ENCODE results near the gene TPRG1L.

TPRG1L gene

DNA sequence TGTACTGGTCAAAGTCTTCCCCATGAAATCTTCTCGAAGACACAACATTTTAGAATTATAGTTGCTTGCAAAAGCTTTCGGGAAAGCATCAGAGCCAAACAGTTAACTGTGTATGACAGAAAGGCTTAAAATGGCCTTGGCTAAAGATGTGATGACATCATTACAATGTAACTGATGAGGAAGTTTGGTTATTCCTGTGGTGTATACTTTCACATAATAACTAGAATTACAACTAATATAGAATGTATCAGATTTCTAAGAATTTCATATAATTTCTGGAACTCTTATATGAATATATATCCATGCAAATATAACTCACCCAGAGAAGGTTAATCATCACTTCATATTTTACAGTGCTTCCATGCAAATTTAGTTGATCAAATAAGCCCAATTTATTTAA lies 35.9 kb downstream of the TPRG1L start:
- DNase-seq (ENCODE audit: low read depth in 1 of 2, low spot score in 1 of 2) = no peak

- no peak for DNase-seq (ENCODE audit: low read depth in 1 of 2, low spot score in 1 of 2)
These were observed 36.8 kb downstream of the TPRG1L start for GRCh38 chr1:3661631-3662030.

DNA sequence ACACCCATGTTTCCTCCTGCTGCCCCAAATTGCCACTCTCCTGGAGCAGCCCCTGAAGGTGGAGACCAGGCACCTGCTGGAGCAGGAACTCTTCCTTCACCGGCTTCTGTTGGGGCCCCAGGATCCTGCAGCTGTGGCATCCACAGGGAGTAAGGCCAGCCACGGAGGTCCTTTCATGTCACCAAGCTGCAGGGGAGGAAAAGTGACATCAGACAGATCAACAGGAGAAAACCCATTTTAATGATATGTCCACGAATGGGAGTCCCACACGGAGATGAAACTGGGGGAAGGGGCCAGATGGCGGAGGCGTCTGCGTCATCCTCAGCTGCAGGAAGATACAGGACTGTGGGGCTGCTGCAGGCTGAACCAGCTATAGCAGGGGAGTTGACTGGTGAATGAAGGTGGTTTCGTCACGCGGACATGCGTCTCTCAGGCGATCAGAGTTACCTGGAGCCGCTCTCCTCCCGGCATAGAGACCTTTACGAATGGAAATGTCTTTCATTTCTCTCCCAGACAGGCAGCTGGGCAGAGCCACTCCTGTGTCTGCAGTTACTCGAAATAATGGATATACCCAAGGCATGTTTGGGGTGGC lies 37.4 kb downstream of the TPRG1L start:
- no peak for DNase-seq (ENCODE audit: low read depth in 1 of 2, low spot score in 1 of 2)

DNA sequence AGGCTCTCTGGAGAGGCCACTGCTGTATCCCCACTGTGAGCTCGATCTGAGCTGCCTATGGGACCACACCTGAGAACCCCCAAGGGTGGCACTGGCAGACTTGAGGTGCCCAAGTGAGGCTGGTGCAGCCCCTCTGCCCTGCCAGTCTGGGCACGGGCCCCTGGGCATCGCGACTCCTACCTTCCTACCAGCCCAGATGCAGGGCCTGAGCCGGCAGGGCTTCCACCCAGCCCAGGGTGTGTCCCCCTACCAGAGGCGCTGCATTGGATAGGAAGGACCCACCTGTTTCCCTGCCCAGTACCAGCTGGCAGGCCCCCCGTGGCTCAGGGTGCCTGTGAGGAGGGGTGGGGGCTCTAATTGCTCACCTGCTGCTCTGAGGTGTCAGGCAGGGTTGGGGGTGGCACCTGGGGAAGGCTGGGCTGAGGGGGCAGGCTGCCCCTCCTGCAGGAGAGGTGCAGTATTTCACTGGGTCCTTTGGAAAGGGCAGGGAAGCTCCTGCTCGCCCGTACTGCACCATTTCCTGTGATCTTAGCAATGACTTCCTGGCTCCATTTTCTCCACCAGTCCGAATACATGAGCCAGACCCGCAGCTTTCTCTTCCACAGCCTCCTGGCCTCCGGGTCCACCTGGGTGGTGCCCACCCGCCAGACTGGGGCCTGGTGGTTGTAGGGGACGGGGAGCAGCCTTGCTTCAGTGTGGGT lies 39.3 kb downstream of the TPRG1L start:
- no peak for DNase-seq (ENCODE audit: low read depth in 1 of 2, low spot score in 1 of 2)

- DNase-seq (ENCODE audit: low read depth in 1 of 2, low spot score in 1 of 2) = no peak
These were observed 40.0 kb downstream of the TPRG1L start for GRCh38 chr1:3664700-3665375.

DNA sequence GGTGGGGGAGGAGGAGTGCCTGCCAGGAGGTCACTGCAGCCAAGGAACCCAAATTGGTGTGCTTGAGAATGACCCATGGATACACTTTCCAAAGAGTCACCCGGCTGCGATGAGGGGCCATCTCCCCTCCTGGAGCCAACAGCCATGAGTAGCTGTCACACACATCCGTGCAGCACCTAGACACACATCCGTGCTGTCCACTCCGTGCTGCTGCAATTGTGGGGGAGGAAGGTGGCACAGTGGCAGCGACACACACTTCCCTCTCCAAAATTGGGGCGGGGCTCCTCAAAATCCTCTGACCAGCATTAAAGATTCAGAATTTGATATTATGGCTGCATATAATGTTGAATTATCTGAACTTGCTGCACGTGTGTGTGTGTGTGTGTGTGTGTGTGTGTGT lies 43.3 kb downstream of the TPRG1L start:
- DNase-seq (ENCODE audit: low read depth in 1 of 2, low spot score in 1 of 2) = no peak

GRCh38 chr1:3668585-3669300 lies 43.9 kb downstream of the TPRG1L start:
- no peak for DNase-seq (ENCODE audit: low read depth in 1 of 2, low spot score in 1 of 2)

- DNase-seq (ENCODE audit: low read depth in 1 of 2, low spot score in 1 of 2) = no peak
These were observed 44.6 kb downstream of the TPRG1L start for GRCh38 chr1:3669421-3669821.

GRCh38 chr1:3669971-3670431 lies 45.2 kb downstream of the TPRG1L start:
- DNase-seq (ENCODE audit: low read depth in 1 of 2, low spot score in 1 of 2) = no peak

GRCh38 chr1:3670823-3671265 lies 46.0 kb downstream of the TPRG1L start:
- no peak for DNase-seq (ENCODE audit: low read depth in 1 of 2, low spot score in 1 of 2)

DNA sequence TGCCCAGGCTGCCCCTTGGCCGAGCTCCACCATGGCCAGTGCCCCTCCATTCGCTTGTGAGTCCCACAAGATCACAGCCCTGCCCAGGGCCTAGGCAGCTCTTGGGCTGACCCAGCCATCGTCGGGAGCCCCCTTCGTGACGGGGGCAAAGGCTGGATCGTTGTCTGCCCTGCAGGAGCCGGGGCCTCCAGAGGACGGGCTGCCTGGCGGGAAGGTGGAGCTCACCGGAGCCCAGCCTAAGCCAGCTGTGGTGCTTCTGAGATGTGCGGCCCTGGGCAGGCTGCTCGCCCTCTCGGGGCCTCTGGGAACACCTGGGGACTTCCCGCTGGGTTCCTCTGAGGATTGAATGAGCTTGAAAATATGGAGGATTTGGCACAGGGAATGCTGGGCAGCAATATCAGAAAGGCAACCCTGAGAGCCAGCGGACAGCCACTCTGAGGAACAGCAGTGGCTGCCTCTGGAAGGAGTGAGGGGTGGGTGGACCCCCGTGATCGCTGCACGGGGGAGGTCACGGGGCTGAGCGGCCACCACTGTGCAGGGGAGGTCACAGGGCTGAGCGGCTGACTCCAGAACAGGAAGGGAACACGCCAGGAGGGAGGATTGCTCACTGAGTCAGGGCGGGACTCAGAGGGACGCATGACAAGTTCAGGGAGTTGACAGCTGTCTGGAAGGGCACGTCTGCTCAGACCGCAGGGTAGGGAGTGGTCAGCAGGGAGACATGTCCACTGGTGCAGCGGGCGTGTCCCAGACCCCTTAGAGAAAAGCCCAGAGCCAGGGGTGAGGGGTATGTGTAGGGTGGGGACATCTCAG lies 46.8 kb downstream of the TPRG1L start:
- DNase-seq (ENCODE audit: low read depth in 1 of 2, low spot score in 1 of 2) = no peak

DNA sequence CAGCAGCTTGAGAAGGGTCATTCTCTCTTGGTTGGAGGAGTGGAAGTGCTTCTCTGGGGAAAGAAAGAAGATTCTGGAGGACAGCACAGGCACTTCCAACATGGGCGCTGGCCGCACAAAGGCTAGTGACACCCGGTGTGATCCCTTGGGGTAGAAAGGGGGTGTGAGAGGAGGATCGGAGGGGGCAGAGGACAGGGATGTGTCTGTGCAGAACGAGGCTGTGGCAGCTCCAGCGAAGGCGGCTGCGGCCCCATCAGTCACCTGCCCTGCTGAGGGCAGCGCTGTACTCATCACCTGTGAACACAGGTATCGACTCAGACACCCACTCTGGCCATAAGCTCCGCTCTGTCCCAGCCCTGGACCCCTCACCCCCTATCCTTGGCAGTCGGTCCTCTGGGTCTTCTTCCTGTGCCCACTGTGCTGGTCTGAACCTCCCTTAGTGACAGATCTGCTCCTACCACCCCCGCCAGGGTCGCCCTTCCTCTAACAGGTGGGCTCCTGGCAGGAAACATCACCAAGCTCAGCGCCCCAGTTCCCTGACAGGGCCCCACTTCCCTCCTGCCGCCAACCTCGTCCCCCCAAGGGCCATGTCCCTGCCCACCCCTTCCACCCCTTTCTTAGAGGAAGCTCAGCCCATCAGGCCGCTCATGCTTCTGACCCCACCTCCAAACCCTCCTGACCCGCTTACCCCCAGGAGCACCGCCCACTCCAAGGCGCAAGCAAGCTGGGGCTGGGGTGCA lies 47.6 kb downstream of the TPRG1L start:
- no peak for DNase-seq (ENCODE audit: low read depth in 1 of 2, low spot score in 1 of 2)

DNA sequence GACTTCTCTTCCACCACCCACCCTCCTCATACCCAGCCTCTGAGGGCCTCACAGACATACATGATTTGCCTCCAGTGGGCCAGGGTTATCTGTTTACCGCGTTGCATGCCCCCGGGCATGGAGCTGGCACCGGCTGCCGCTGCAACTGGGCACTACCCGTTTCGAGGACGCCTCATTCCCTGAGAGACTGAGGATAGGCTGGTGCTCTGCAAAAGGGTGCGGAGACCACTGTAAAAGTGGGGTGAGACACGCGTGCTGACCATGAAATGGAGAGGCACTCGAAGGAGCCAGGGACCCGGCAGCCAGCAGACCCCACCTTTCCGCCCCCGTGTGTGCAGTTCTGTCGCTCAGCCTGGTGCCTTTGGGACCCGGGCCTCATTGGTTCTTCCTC lies 48.2 kb downstream of the TPRG1L start:
- DNase-seq (ENCODE audit: low read depth in 1 of 2, low spot score in 1 of 2) = no peak

GRCh38 chr1:3673381-3674099 lies 48.7 kb downstream of the TPRG1L start:
- DNase-seq (ENCODE audit: low read depth in 1 of 2, low spot score in 1 of 2) = no peak

DNA sequence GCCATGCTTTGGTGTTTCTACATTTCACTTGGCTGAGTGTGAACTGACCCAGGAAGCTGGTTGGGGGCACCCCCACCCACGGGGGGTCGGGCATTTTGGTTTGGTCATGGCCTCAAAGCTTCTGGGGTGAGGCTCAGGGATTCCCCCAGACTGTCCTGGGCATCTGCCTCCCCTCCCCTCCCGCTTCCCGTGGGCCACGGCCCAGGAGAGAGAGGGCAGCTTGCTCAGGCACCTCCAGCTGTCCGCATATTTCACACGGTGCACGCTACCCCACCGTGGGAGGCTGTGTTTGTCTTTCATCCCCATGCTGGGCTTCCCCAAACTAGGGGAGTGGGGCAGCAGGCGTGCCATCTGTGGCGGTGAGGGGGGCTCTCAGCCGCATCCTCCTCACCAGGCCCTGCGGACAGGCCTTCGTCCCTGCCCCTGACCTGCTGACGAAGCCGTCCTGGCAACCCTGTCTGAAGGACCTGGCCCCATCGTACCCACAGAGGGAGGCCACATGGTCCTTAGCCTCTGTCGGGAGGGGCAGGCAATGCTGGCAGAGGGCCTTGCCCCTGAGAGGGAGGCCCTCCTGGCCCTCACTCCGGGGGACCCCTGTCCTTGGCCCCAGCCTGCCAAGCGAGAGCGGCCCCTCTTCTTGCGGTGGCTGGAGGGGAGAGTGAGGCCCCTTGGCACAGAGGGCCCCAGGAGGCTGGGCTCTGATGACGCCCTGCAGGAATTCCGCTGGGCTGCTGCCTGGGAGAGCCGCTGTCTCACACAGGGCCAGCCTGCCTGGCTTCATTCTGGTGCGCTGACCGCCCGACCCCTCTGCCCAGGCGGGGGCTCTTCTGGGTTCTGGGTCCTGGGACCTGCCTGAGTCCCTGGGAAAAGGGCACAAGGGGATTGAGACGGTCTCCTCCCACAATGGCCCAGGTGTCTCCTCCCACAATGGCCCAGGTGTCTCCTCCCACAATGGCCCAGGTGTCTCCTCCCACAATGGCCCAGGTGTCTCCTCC lies 49.6 kb downstream of the TPRG1L start:
- DNase-seq (ENCODE audit: low read depth in 1 of 2, low spot score in 1 of 2) = no peak

- no peak for DNase-seq (ENCODE audit: low read depth in 1 of 2, low spot score in 1 of 2)
These were observed 50.6 kb downstream of the TPRG1L start for GRCh38 chr1:3675436-3675835.

- DNase-seq (ENCODE audit: low read depth in 1 of 2, low spot score in 1 of 2) = no peak
These were observed 52.0 kb downstream of the TPRG1L start for GRCh38 chr1:3676581-3677470.
